Measurements from ENCODE around the gene KIAA1614. TPM values are rescaled to one million over a fixed set of nuclear protein-coding genes. Genes with fewer than 3 reads are reported as not detected.

The KIAA1614 gene
- total RNA-seq, 1 donor from 2014 or later, result 13.0 TPM

DNA sequence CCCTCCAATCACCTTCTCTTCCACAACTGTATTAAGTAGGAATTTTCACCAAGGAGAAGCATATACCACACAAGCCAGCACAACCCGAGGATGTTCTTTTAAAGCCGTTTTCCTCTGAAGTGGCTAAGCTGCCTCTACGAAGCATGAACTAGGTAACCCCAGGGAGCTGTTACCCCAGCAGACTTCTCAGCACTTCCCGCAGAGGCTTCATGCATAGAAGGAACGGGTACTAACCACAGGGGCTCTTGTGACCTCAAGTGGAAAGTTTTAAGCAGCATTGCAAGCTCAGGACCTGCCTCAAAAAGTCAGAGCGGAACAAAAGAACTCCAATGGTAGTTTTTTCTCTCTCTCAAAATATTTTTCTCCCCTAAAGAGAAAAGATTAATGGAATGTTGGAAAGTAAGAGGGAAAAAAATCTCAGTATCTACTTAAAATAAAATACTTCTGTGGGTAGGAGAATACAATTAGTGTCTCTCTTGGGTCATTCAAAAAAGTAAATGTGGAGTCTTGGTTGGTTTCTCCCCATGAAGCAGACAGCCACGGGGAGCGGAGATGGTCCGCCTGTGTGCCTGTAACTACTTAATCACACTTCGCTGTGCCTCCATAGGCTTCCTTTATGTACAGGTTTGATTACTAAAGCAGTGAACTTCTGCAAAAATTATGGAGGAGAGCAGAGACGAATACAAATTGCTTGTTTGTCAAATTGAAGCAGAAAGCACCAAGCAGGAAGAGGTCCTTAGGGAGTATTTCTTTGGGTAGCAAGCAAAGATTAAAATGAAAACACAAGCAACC, 69.1 kb downstream of the KIAA1614 start:
- Histone ChIP-seq H3K9me3 (no peaks in the 10 kb centered on the region), H3K4me1 (no peaks in the 10 kb centered on the region), H3K27ac (no peak overlapping the region), H3K4me3 (no peak overlapping the region), H3K27me3 (no peaks in the 10 kb centered on the region), H3K36me3 (peaks cover 0 to 42% of the 10 kb centered on the region in 2 donors)
- intact Hi-C loops (cut with DNase I), result no loop called here
- no peak for DNase-seq (ENCODE audit: extremely low spot score in 2 of 2)
- TF ChIP-seq POLR2AphosphoS5 (IDR thresholded peaks at IDR 0.05; ENCODE audit: insufficient read depth in 1 of 2, low read depth in 1 of 2) (no peak), POLR2A (IDR thresholded peaks at IDR 0.05) (no peak), CTCF (IDR thresholded peaks at IDR 0.05) (no peak)

GRCh38 chr1:180982422-180982821, 69.7 kb downstream of the KIAA1614 start:
- Histone ChIP-seq H3K4me3 (no peak overlapping the region), H3K27ac (no peak overlapping the region), H3K4me1 (no peaks in the 10 kb centered on the region), H3K9me3 (no peaks in the 10 kb centered on the region), H3K36me3 (peaks cover 0 to 43% of the 10 kb centered on the region in 2 donors), H3K27me3 (no peaks in the 10 kb centered on the region)
- intact Hi-C loops (cut with DNase I), result no loop called here
- no peak for DNase-seq (ENCODE audit: extremely low spot score in 2 of 2)
- TF ChIP-seq CTCF (IDR thresholded peaks at IDR 0.05) (no peak), POLR2AphosphoS5 (IDR thresholded peaks at IDR 0.05; ENCODE audit: insufficient read depth in 1 of 2, low read depth in 1 of 2) (no peak), POLR2A (IDR thresholded peaks at IDR 0.05) (no peak)

DNA sequence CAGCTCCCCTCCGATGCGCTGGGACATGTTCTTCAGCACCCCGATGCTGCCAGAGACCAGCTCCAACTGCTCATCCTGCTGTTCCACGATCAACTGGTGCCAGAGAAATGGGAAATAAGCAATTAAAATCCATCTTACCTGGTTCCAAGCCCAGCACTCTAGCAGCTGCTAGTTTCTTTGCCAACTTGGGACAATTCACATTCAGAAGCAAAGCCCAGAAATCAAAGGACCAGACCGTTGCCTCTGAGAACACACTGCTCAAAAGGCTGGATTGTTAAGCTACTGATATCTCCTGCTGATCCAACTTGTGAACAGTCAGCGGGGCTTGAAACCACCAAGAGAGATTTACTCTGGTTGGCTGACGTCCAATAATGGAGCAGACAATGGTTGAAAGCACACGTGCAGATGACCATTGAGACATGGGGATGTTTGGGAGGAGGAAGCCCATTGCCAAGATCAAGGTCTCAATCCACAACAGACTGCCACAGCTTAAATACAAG, 75.6 kb downstream of the KIAA1614 start:
- H3K36me3 ChIP-seq, result peaks cover 0 to 73% of the 10 kb centered on the region in 2 donors
- no peak overlapping the region for H3K27ac ChIP-seq
- H3K9me3 ChIP-seq, result no peaks in the 10 kb centered on the region
- TF ChIP-seq POLR2A (IDR thresholded peaks at IDR 0.05), result no peak
- no peak for TF ChIP-seq CTCF (IDR thresholded peaks at IDR 0.05)
- TF ChIP-seq POLR2AphosphoS5 (IDR thresholded peaks at IDR 0.05; ENCODE audit: insufficient read depth in 1 of 2, low read depth in 1 of 2), result no peak
- H3K4me3 ChIP-seq, result no peak overlapping the region
- intact Hi-C loops (cut with DNase I), result no loop called here
- no peak for DNase-seq (ENCODE audit: extremely low spot score in 2 of 2)
- no peaks in the 10 kb centered on the region for H3K4me1 ChIP-seq
- no peaks in the 10 kb centered on the region for H3K27me3 ChIP-seq

GRCh38 chr1:180994262-180994661, 81.6 kb downstream of the KIAA1614 start:
- Histone ChIP-seq H3K9me3 (no peaks in the 10 kb centered on the region), H3K27me3 (no peaks in the 10 kb centered on the region), H3K4me3 (no peak overlapping the region), H3K27ac (no peak overlapping the region), H3K4me1 (peaks cover 11% of the 10 kb centered on the region), H3K36me3 (peaks cover 0 to 36% of the 10 kb centered on the region in 2 donors)
- intact Hi-C loops (cut with DNase I), result no loop called here
- no peak for TF ChIP-seq POLR2A (IDR thresholded peaks at IDR 0.05)
- no peak for TF ChIP-seq POLR2AphosphoS5 (IDR thresholded peaks at IDR 0.05; ENCODE audit: insufficient read depth in 1 of 2, low read depth in 1 of 2)
- no peak for TF ChIP-seq CTCF (IDR thresholded peaks at IDR 0.05)
- no peak for DNase-seq (ENCODE audit: extremely low spot score in 2 of 2)

All from vagina (tissue), 2 donors.